ENCODE measurements around the gene ITPKB. TPM values are rescaled to one million over a fixed set of nuclear protein-coding genes. Genes with fewer than 3 reads are reported as not detected.

Gene ITPKB
- total and polyA plus RNA-seq, 9 donors = 10.2 to 32.4 (median 23.5) TPM

DNA sequence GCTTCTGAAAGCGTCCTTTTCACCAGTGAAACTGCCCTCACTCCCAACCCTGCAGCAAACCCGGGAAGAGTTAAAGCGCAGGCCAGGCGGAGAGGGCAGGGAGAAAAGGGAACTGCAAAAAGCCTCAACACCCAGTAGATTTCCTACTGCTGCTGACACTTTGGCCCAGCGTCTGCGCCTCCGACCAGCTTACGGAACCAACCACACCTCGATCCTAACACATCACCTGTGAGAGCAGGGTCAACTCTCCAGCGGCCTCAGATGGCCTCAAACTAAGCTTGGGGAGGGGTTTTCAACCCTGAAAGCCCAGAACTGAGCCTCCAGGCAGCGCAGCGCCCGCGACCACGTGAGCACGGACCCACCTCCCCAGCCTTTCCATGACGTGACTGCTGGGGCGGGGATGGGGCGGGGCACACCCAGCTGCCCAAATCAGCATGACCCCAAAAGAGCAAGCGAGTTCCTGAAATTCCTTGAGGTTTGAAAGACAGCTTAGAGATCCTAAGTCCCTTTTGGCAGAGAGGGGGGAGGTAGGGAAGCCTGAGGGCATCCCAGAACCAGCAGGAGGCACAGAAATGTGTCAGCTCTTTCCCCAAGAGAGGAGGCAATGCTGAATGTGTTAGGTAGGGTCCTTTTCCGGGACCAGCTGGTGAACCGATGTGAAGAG is 59.1 kb downstream of the ITPKB start:
- DNase-seq = peak; percentile 95
- peaks cover 88% of the 10 kb centered on the region for H3K4me1 ChIP-seq (ENCODE audit: control insufficient read depth, insufficient read depth, low read length)
- WGBS (ENCODE audit: insufficient coverage) = 0% methylated on average over 1 of the region's 22 CpGs
- H3K4me3 ChIP-seq (ENCODE audit: low read length) = peak overlapping the region; percentile 38
- no peaks in the 10 kb centered on the region for H3K9me3 ChIP-seq (replicated peaks; ENCODE audit: control insufficient read depth, low read depth, low read length)
- H3K27me3 ChIP-seq (ENCODE audit: control insufficient read depth, insufficient read depth, low read length) = no peaks in the 10 kb centered on the region
- no peaks in the 10 kb centered on the region for H3K36me3 ChIP-seq (ENCODE audit: control insufficient read depth, insufficient read depth, low read length)
- peak overlapping the region; percentile 96 for H3K27ac ChIP-seq (ENCODE audit: low read length)

DNA sequence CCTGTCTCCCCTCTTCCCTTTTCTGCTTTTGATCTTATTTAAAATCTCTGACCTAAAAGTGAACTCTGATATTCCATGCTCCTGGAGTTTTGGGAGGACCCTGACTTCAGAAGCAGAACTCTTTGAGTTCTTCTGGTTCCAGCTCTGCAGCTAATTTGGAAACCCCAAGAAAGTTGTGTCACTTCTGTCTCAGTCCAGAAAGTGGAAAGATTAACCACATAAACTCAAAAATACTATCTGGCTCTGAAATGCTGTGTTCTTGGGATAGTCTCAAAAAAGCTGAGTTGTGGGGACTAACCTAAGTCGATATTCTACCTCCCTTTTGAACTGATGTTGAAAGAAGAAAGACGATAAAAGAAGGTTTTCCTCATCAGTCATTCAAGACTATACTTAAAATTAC is 59.8 kb downstream of the ITPKB start:
- no peak overlapping the region for H3K4me3 ChIP-seq (ENCODE audit: low read length)
- peaks cover 87% of the 10 kb centered on the region for H3K4me1 ChIP-seq (ENCODE audit: control insufficient read depth, insufficient read depth, low read length)
- DNase-seq = peak; percentile 80
- H3K27me3 ChIP-seq (ENCODE audit: control insufficient read depth, insufficient read depth, low read length) = no peaks in the 10 kb centered on the region
- no CpG with 5 or more reads among the region's 2 CpGs for WGBS (ENCODE audit: insufficient coverage)
- H3K27ac ChIP-seq (ENCODE audit: low read length) = peak overlapping the region; percentile 96
- no peaks in the 10 kb centered on the region for H3K9me3 ChIP-seq (replicated peaks; ENCODE audit: control insufficient read depth, low read depth, low read length)
- no peaks in the 10 kb centered on the region for H3K36me3 ChIP-seq (ENCODE audit: control insufficient read depth, insufficient read depth, low read length)

DNA sequence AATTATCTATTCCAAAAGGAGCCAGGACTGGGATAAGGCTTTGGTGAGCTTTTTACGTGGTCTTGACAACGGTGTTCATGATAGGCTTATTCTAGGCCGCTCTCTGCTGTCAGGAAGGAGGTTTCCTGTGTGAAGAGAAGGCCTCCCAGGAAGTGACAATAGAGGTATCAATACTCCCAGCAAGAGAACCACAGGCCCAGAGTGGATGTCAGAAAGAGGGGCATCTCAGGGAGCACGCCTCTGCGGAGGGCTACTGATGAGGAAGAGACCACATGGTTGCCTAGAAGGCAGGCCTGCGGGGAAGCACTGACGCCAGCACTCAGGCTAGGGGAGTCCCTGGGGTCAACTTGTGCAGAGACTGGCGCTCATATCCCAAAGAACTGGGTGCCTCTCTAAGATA is 60.4 kb downstream of the ITPKB start:
- Histone ChIP-seq H3K36me3 (ENCODE audit: control insufficient read depth, insufficient read depth, low read length) (no peaks in the 10 kb centered on the region), H3K27ac (ENCODE audit: low read length) (peak overlapping the region; percentile 96), H3K27me3 (ENCODE audit: control insufficient read depth, insufficient read depth, low read length) (no peaks in the 10 kb centered on the region), H3K9me3 (replicated peaks; ENCODE audit: control insufficient read depth, low read depth, low read length) (no peaks in the 10 kb centered on the region), H3K4me3 (ENCODE audit: low read length) (no peak overlapping the region), H3K4me1 (ENCODE audit: control insufficient read depth, insufficient read depth, low read length) (peaks cover 85% of the 10 kb centered on the region)
- no peak for DNase-seq
- 60% methylated on average over 3 of the region's 8 CpGs for WGBS (ENCODE audit: insufficient coverage)

DNA sequence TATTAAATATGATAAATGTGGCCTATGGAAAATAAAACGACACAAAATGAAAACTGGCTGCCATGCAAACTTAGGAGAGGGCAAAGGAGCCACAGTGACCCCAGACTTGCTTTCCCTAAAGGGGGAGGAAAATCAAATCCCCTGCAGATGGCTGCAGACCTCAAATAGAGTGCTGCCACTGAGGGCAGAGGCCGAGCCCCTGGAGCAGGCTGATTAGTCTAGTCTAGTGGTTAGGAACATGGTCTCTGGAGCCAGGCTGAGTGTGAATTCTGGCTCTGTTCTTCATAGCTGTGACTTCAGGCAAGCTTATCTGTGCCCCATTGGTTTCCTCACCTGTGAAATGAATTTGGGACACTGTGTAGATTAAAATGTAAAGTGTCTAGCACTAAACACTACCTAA is 60.8 kb downstream of the ITPKB start:
- H3K27me3 ChIP-seq (ENCODE audit: control insufficient read depth, insufficient read depth, low read length) = no peaks in the 10 kb centered on the region
- no peak for DNase-seq
- no peak overlapping the region for H3K4me3 ChIP-seq (ENCODE audit: low read length)
- no peaks in the 10 kb centered on the region for H3K36me3 ChIP-seq (ENCODE audit: control insufficient read depth, insufficient read depth, low read length)
- peaks cover 85% of the 10 kb centered on the region for H3K4me1 ChIP-seq (ENCODE audit: control insufficient read depth, insufficient read depth, low read length)
- no peaks in the 10 kb centered on the region for H3K9me3 ChIP-seq (replicated peaks; ENCODE audit: control insufficient read depth, low read depth, low read length)
- no CpG with 5 or more reads among the region's 2 CpGs for WGBS (ENCODE audit: insufficient coverage)
- peak overlapping the region; percentile 96 for H3K27ac ChIP-seq (ENCODE audit: low read length)

DNA sequence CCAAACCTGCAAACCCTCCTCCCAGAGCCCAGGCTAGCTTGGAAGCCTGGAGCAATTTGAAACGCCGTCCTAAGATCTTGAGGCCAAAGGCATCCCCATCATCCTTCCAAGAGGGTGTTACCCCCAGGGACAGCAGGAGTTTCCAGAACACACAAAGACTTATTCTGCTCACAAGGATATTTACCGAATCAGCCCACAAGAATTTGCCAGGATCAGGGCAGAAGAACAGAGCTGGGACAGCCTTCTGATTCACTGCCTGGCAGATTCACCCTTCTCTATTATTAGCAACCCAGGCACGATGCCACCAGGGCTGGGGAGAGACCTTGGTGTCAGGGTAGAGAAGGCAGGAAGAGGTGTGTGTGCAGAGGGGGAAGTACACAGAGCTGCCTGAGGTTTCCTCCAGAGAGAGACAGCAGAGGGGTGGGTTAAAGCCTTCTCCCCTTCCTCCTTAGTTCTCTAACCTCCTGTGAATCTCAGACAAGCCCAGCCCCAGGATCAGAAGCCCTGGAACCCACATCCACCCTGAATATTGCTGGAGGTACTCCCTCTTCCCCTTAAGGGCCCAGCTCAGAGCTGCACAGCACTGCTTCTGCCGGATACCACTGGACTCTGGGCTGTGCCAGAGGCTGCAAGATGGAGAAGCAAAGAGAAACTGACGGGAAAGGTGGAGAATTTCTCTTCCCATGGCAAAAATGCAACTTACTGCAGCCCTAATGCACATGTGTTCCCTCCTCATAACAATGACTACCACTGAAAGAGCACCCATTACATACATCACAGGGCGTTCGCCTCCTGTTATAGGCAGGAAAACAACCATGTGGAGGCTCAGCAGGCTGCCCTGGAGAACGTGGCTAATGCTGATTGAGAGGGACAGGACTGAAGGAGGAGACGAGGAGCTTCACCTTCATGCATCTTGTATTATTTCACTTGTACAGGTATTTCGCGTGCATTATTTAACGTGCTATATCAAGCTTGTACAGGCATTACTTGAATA is 61.8 kb downstream of the ITPKB start:
- peak overlapping the region; percentile 90 for H3K27ac ChIP-seq (ENCODE audit: low read length)
- no peak overlapping the region for H3K4me3 ChIP-seq (ENCODE audit: low read length)
- peaks cover 81% of the 10 kb centered on the region for H3K4me1 ChIP-seq (ENCODE audit: control insufficient read depth, insufficient read depth, low read length)
- H3K9me3 ChIP-seq (replicated peaks; ENCODE audit: control insufficient read depth, low read depth, low read length) = no peaks in the 10 kb centered on the region
- WGBS (ENCODE audit: insufficient coverage) = 11% methylated on average over 3 of the region's 13 CpGs
- peak; percentile 85 for DNase-seq
- no peaks in the 10 kb centered on the region for H3K27me3 ChIP-seq (ENCODE audit: control insufficient read depth, insufficient read depth, low read length)
- H3K36me3 ChIP-seq (ENCODE audit: control insufficient read depth, insufficient read depth, low read length) = no peaks in the 10 kb centered on the region

DNA sequence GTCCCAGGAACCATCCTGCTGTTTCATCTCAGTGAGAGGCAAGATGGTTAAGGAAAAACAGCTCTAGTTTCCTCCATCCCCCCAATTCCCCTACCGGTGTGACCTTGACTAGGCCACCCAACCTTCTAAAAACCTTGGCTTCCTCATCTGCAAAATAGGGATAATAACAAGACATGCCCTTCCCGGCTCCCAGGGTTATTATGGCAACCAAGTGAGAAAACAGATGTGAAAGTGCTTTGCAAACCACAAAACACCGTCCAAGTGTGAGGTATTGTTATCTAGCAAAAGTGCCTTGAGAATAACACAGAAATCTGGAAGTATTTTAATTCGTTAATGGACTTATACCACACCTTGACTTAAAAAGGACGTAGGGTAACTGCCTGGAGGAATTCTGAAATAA is 62.7 kb downstream of the ITPKB start:
- Histone ChIP-seq H3K36me3 (ENCODE audit: control insufficient read depth, insufficient read depth, low read length) (no peaks in the 10 kb centered on the region), H3K27ac (ENCODE audit: low read length) (peak overlapping the region; percentile 90), H3K27me3 (ENCODE audit: control insufficient read depth, insufficient read depth, low read length) (no peaks in the 10 kb centered on the region), H3K4me1 (ENCODE audit: control insufficient read depth, insufficient read depth, low read length) (peaks cover 74% of the 10 kb centered on the region), H3K9me3 (replicated peaks; ENCODE audit: control insufficient read depth, low read depth, low read length) (no peaks in the 10 kb centered on the region), H3K4me3 (ENCODE audit: low read length) (no peak overlapping the region)
- WGBS (ENCODE audit: insufficient coverage) = no CpG with 5 or more reads among the region's 5 CpGs
- peak; percentile 83 for DNase-seq

DNA sequence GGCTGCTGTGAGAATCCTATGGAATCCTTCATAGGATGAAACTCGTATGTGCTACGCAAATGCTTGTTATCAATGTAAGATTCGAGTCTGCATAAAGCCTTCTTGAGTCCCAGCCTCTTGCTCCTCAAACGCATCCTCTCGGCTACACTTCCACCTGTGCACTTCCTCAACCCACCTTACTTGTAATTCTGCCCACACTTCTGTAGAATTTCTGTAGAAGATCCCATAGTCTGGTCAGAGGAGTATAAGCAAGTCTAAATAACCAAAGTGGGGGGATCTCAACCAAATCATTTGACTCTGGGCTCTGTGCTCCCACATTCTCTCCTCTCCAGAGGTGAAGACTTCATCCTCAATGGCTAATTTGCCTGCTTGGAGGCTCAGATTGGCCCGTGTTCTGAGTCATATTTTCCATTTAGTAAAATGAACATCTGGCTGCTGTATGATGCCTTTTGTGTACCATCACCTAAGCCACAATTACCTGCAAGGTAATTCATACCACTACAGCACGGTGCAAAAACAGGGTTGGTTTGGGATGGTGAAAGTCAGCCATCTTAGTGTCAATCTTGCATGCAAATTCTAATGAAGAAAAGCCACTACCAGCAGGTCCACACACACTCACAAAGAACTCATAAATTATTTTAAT is 63.2 kb downstream of the ITPKB start:
- no peaks in the 10 kb centered on the region for H3K9me3 ChIP-seq (replicated peaks; ENCODE audit: control insufficient read depth, low read depth, low read length)
- DNase-seq = no peak
- H3K4me1 ChIP-seq (ENCODE audit: control insufficient read depth, insufficient read depth, low read length) = peaks cover 69% of the 10 kb centered on the region
- 44% methylated on average over 2 of the region's 7 CpGs for WGBS (ENCODE audit: insufficient coverage)
- H3K27me3 ChIP-seq (ENCODE audit: control insufficient read depth, insufficient read depth, low read length) = no peaks in the 10 kb centered on the region
- H3K4me3 ChIP-seq (ENCODE audit: low read length) = no peak overlapping the region
- H3K36me3 ChIP-seq (ENCODE audit: control insufficient read depth, insufficient read depth, low read length) = no peaks in the 10 kb centered on the region
- H3K27ac ChIP-seq (ENCODE audit: low read length) = peak overlapping the region; percentile 90

DNA sequence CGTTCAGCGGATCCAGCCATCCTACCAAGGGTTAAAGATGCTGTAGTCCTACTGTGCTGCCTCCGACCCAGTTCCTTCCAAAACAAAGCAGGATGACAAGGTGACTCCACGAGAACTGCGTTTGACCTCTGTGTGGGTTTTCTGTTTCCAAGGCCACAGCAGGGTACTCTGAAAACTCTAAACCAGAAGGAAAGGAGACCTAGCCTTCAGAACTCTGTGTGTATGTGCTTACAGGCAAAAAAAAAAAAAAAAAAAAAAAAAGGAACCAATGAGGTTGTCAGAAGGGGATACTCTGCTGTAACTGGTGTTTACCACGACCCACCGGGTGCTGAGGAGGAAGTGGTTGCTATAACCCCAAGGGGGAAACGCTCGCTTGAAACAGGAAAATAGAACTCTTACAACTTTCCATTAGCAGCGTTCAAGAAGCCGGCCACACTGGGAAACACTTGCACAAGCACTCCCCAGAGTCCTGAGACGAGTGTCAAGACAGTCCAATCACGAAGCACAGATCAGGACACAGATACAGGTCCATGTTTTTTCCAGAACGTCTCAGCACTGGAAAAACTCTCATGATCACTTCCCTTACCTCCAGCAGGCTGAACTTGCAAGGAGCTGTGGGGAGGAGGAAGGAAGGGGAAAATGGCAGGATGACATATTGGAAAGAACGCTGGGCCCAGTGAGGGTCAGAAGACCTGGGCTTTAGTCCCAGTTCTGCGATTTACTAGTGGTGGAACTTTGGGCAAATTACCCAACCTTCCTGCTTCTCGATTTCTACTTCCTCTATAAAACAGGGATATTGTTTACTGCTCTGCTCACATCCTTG is 64.0 kb downstream of the ITPKB start:
- Histone ChIP-seq H3K27ac (ENCODE audit: low read length) (peak overlapping the region; percentile 90), H3K4me1 (ENCODE audit: control insufficient read depth, insufficient read depth, low read length) (peaks cover 61% of the 10 kb centered on the region), H3K9me3 (replicated peaks; ENCODE audit: control insufficient read depth, low read depth, low read length) (no peaks in the 10 kb centered on the region), H3K36me3 (ENCODE audit: control insufficient read depth, insufficient read depth, low read length) (no peaks in the 10 kb centered on the region), H3K4me3 (ENCODE audit: low read length) (no peak overlapping the region), H3K27me3 (ENCODE audit: control insufficient read depth, insufficient read depth, low read length) (no peaks in the 10 kb centered on the region)
- 0% methylated on average over 2 of the region's 17 CpGs for WGBS (ENCODE audit: insufficient coverage)
- peak; percentile 94 for DNase-seq

DNA sequence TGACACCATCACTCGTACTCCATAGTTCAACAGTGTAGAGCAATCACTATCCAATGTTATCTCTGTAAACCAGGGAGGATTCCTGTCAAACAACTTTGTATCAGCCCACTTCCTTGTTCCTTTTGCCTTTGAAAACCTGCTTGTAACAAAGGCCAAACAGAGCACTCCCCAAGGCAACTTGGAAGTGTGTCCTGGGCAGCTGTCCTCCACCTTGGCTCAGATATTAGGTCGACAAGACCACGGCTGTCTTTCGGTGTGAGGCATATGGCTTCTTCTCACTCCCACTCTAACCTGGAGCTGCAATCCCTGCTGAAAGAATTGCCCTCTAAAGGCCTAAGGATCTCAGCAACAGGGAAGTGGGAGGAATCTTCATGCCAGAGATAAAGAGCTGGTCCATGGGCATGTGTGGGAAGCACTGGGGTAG is 66.7 kb downstream of the ITPKB start:
- H3K9me3 ChIP-seq (replicated peaks; ENCODE audit: control insufficient read depth, low read depth, low read length) = no peaks in the 10 kb centered on the region
- WGBS (ENCODE audit: insufficient coverage) = 100% methylated on average over 1 of the region's 4 CpGs
- no peak overlapping the region for H3K27ac ChIP-seq (ENCODE audit: low read length)
- H3K36me3 ChIP-seq (ENCODE audit: control insufficient read depth, insufficient read depth, low read length) = no peaks in the 10 kb centered on the region
- DNase-seq = no peak
- no peaks in the 10 kb centered on the region for H3K27me3 ChIP-seq (ENCODE audit: control insufficient read depth, insufficient read depth, low read length)
- H3K4me1 ChIP-seq (ENCODE audit: control insufficient read depth, insufficient read depth, low read length) = peaks cover 46% of the 10 kb centered on the region
- H3K4me3 ChIP-seq (ENCODE audit: low read length) = no peak overlapping the region
